Measurements from ENCODE around the gene PRKN.

DNA sequence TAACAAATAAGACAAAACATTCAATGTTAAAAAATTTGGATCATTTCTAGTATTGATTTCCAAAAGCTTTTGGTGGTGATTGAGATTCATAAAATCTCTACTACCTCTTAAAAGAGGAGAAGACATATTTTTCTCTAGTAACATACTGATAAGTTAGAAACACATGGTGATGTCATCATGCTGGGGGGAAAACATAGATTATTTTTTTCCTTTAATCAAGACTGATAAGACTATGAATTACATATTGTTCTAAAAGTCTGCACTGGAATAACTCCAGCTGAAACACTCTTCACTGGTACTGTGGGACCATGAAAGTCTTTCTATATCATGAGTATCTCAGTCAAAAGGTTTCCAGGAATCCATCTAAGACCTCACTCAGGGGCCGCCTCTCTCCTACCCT is 515.8 kb downstream of the PRKN start:
- TF ChIP-seq CTCF (conservative IDR thresholded peaks at IDR 0.05 in 1 of 2, IDR thresholded peaks at IDR 0.05 in 1 of 2; ENCODE audit: low read depth in 1 of 2, low read length in 2 of 2) (no peak), EZH2 (IDR thresholded peaks at IDR 0.05; ENCODE audit: low read length, missing control alignments) (no peak)

All from fibroblast of lung (primary cell).